NB4 (cell line): Measurements from ENCODE around the gene WNT7B.

Source experiments
- MAX ChIP-seq: IDR thresholded peaks from 2 replicates; pipeline ENCODE4 v1.6.1; 2011; ENCODE audit warnings: low read depth, low read length
- POLR2A ChIP-seq: IDR thresholded peaks from 2 replicates; pipeline ENCODE4 v1.6.1; 2011; ENCODE audit warnings: mild to moderate bottlenecking; ENCODE audit not compliant: insufficient read length; ENCODE audit errors: extremely low read depth
- TF ChIP-seq, protein P1 (sequence below): IDR thresholded peaks from one replicate; pipeline ENCODE4 v1.5.1; 2012; ENCODE audit warnings: low read depth, low read length

- TF ChIP-seq, protein P1, sequence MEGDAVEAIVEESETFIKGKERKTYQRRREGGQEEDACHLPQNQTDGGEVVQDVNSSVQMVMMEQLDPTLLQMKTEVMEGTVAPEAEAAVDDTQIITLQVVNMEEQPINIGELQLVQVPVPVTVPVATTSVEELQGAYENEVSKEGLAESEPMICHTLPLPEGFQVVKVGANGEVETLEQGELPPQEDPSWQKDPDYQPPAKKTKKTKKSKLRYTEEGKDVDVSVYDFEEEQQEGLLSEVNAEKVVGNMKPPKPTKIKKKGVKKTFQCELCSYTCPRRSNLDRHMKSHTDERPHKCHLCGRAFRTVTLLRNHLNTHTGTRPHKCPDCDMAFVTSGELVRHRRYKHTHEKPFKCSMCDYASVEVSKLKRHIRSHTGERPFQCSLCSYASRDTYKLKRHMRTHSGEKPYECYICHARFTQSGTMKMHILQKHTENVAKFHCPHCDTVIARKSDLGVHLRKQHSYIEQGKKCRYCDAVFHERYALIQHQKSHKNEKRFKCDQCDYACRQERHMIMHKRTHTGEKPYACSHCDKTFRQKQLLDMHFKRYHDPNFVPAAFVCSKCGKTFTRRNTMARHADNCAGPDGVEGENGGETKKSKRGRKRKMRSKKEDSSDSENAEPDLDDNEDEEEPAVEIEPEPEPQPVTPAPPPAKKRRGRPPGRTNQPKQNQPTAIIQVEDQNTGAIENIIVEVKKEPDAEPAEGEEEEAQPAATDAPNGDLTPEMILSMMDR = no peak
- TF ChIP-seq POLR2A = no peak
- TF ChIP-seq MAX = no peak
These were observed 24.6 kb upstream of the WNT7B start for GRCh38 chr22:46001426-46002106.
